HT-29 (cell line): ENCODE measurements around the gene CEP89. TPM values are rescaled to one million over a fixed set of nuclear protein-coding genes. Genes with fewer than 3 reads are reported as not detected.
"Not testable (repeated sequence)": the region's sequence is repeated elsewhere in the genome, so short reads cannot be mapped to it uniquely, and the experiment has no call there.

Experiments
- DNase-seq: peaks from one replicate; pipeline ENCODE4 v3.0.0-alpha.2; 2015; ENCODE audit warnings: low spot score
- total RNA-seq: library from RNA; depleted of rRNA; stranded (reverse); fragments of >200 nt; shearing (Covaris generic); gene quantifications from 2 replicates; pipeline ENCODE4 v1.2.3, GENCODE V29; 2014

Gene CEP89
- total RNA-seq, 1 experiment from 2014 or later, result 26.2 TPM

GRCh38 chr19:32966750-32967149 is 5.0 kb downstream of the CEP89 start:
- DNase-seq, result no peak

- DNase-seq, result no peak
These were observed 26.5 kb downstream of the CEP89 start for GRCh38 chr19:32945260-32945659.

GRCh38 chr19:32941273-32941672 is 30.5 kb downstream of the CEP89 start:
- DNase-seq, result not testable (repeated sequence)

- no peak for DNase-seq
These were observed 35.7 kb downstream of the CEP89 start for GRCh38 chr19:32936065-32936464.

GRCh38 chr19:32935629-32936028 is 36.1 kb downstream of the CEP89 start:
- no peak for DNase-seq

GRCh38 chr19:32933571-32933970 is 38.2 kb downstream of the CEP89 start:
- DNase-seq, result no peak

- no peak for DNase-seq
These were observed 41.2 kb downstream of the CEP89 start for GRCh38 chr19:32930567-32930966.

- DNase-seq, result peak; percentile 38
These were observed 43.0 kb downstream of the CEP89 start for GRCh38 chr19:32928806-32929205.

- peak; percentile 63 for DNase-seq
These were observed 47.6 kb downstream of the CEP89 start for GRCh38 chr19:32924200-32924599.

- DNase-seq, result no peak
These were observed 50.1 kb downstream of the CEP89 start for GRCh38 chr19:32921624-32922023.

GRCh38 chr19:32919365-32919764 is 52.4 kb downstream of the CEP89 start:
- no peak for DNase-seq

- no peak for DNase-seq
These were observed 54.2 kb downstream of the CEP89 start for GRCh38 chr19:32917616-32917996.

GRCh38 chr19:32916969-32917615 is 54.7 kb downstream of the CEP89 start:
- DNase-seq, result no peak

GRCh38 chr19:32914879-32915660 is 56.7 kb downstream of the CEP89 start:
- no peak for DNase-seq

- no peak for DNase-seq
These were observed 60.3 kb downstream of the CEP89 start for GRCh38 chr19:32911467-32911866.

- no peak for DNase-seq
These were observed 60.9 kb downstream of the CEP89 start for GRCh38 chr19:32910874-32911273.

- DNase-seq, result no peak
These were observed 61.7 kb downstream of the CEP89 start for GRCh38 chr19:32910094-32910493.

- no peak for DNase-seq
These were observed 62.5 kb downstream of the CEP89 start for GRCh38 chr19:32909257-32909656.

- no peak for DNase-seq
These were observed 63.0 kb downstream of the CEP89 start for GRCh38 chr19:32908641-32909190.

GRCh38 chr19:32902448-32902847 is 69.3 kb downstream of the CEP89 start:
- DNase-seq, result no peak

- no peak for DNase-seq
These were observed 70.1 kb downstream of the CEP89 start for GRCh38 chr19:32901504-32902161.

GRCh38 chr19:32896516-32897214 is 75.1 kb downstream of the CEP89 start:
- no peak for DNase-seq
